ENCODE results near the gene ECM2.

GRCh38 chr9:92501671-92502393 is 34.0 kb downstream of the ECM2 start:
- TF ChIP-seq POLR2A (IDR thresholded peaks at IDR 0.05; ENCODE audit: low read length) (no peak), GATA1 (IDR thresholded peaks at IDR 0.05; ENCODE audit: low read depth, low read length) (no peak)
